Measurements from ENCODE around the gene TBC1D16. TPM values are rescaled to one million over a fixed set of nuclear protein-coding genes. Genes with fewer than 3 reads are reported as not detected.
"Not testable (repeated sequence)": the region's sequence is repeated elsewhere in the genome, so short reads cannot be mapped to it uniquely, and the experiment has no call there.

Gene TBC1D16
- total RNA-seq, 1 donor from 2014 or later: 23.3 TPM

GRCh38 chr17:80003969-80004368 is 31.7 kb downstream of the TBC1D16 start:
- DNase-seq: no peak

- no peak for DNase-seq
Measured at GRCh38 chr17:80002690-80003490, 32.8 kb downstream of the TBC1D16 start.

- DNase-seq: no peak
Measured at GRCh38 chr17:80002070-80002641, 33.5 kb downstream of the TBC1D16 start.

DNA sequence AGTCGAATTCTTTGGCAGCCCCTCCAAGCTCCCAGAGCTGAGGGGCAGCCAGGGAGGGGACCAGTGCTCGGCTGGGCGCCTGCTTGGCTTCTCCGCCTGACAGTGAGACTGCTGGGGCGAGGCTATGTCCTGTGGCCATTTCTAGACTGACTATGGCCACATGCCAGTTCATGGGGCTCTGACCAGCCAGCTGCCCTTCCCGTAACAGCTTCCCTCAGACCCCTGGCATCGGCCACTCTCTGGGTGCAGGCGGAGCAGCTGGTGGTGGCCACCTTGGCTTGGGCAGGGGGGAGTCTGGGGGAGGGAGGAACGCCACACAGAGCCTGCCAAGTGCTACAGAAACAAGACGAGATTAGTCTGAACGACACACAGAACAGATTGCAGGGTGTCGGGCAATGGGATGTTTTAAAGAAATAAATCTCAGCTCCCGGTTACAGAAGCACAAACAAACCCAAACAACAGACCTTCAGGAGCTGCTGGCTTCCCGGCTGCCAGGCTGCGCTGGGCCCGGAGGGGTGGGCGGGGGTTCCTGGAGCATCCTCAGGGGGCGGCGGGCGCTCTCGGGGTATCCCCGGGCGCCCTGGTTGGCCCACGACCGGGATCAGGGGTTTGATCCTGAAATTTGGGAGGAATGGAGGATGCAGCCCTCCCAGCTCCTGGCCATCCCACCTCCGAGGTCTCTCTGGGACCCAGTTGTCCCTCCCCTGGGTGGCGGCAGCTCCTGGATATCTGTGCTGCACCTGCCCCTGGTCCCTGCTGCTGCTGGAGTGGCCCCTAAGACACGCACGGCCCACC is 34.5 kb downstream of the TBC1D16 start:
- DNase-seq: peak; percentile 50

DNA sequence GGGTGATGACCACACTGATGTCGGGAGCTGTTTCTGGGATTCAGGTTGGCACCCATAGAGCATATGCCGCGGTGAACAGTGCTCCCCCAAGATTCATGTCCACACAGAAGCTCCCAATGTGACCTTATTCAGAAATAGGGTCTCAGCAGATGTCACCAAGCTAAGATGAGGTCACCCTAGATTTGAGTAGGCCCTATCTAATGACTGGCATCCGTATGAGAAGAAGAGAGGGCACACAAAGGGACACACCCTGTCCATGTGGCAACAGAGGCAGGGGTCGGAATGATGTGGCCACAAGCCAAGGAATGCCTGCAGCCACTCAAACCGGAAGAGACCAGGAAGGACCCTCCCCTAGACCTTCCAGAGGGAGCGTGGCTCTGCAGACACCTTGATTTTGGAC is 35.5 kb downstream of the TBC1D16 start:
- no peak for DNase-seq

DNA sequence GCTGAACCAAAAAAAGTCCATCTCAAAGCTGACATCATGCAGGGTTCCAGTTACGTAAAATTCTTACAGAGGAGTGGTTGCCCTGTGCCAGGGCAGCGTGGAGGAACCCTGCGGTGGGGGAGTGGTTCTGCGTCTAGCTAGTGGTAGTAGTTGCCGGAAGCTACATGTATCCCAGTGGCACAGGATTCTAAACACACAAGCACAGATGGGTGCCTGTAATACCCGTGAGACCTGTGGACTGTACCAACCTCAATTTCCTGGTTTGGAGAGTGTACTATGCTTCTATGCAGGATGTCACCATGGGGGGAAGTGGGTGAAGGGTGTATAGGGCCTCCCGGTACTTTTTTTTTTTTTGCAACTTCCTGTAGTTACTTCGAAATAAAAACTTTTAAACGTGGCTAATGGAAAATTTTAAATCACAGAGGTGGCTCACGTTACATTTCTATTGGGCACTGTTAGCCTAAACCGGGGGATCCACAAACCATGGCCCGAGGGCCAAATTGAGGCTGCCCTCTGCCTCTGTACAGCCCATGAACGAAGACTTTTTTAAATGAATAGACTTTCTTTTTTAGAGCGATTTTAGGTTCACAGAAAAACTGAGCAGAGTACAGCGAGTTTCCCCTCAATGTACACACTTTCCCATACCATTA is 38.5 kb downstream of the TBC1D16 start:
- DNase-seq: no peak

DNA sequence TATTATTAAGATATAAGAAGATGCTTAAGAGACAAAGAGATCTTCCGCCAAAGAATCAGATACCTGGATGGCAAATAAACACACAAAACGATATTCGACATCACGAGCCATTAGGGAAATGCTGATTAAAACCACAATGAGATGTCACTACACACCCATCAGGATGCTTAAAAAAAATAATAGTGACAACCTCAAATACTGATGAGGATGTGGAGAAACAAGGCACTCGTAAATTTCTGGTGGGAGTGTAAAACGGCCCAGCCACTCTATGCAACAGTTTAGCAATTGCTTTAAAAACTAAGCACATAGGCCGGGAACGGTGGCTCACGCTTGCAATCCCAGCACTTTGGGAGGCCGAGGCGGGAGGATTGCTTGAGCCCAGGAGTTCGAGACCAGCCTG is 39.4 kb downstream of the TBC1D16 start:
- no peak for DNase-seq

DNA sequence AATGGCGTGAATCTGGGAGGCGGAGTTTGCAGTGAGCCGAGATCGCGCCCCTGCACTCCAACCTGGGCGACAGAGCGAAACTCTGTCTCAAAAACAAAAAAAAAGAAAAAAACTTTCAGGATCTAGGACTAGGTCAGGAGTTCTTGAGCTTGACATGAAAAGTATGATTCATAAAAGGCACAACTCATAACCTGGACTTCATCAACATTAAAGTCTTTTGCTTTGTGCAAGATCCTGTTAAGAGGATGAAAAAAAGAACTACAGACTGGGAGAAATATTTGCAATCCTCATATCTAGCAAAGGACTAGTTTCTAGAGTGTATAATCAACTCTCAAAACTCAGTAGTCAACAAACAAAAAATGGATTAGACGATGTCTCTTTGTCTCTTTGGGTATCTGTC is 40.0 kb downstream of the TBC1D16 start:
- DNase-seq: no peak

DNA sequence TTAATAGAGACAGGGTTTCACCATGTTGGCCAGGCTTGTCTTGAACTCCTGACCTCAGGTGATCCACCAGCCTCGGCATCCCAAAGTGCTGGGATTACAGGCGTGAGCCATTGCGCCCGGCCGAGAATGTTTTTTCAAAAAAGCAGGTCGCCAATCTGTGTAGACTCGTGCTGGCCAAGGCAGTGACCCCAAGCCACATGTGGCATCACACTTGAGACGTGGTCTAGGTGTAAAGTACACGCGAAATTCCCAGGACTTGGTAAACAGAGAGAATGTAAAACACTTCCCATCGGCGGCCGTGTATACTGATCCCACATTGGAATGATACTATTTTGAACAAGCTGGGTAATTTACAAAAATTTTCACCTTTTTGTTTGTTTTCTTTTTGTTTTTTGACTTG is 41.1 kb downstream of the TBC1D16 start:
- DNase-seq: no peak

DNA sequence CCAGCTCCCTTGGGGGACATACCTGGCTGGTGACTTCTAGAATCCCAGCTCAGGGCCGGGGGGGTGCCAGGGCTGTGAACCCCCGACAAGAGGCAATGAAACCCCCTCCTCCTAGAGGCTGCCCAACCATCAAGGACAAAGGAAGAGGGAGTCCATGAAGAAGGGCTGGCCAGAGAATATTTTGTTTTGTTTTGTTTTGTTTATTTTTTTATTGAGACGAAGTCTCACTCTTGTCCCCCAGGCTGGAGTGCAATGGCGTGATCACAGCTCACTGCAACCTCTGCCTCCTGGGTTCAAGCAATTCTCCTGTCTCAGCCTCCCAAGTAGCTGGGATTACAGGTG is 41.5 kb downstream of the TBC1D16 start:
- not testable (repeated sequence) for DNase-seq

- peak; percentile 84 for DNase-seq
Measured at GRCh38 chr17:79993390-79994227, 42.1 kb downstream of the TBC1D16 start.

- DNase-seq: no peak
Measured at GRCh38 chr17:79992649-79993389, 42.9 kb downstream of the TBC1D16 start.

DNA sequence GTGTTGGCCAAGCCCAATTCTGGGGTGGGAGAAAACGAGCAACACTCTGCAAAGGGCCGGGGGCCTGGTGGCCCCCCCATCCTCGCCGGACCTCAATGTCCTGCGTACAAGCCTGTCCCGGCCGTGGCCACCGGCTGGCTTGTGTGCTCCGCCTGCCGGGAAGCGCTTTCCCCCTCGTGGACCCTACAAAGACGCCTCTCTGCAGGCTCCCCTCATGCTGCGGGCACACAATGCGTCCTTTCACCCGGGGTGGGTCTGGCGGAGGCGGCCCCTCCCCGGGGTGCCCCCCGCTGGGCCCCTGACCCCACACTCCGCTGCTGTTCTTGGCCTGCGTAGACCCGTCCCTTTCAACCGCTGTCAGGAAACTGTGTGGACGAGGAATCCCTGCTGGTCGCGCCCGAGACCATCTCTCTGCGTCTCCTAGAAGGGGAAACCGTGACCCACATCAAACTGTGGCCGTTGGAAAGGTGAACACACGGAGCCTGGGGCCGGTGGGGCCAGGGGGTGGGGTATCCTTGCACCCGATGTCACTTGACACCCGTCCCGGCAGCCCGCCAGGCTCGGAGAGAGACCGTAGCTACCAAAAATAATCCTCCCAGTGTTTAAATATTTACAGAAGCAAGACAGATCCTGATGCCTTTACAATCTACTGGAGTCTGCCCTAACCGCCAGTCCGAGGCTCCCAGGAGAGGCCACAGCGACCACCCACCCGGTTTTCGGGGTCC is 43.6 kb downstream of the TBC1D16 start:
- DNase-seq: peak; percentile 81

- peak; percentile 94 for DNase-seq
Measured at GRCh38 chr17:79991140-79991923, 44.3 kb downstream of the TBC1D16 start.

DNA sequence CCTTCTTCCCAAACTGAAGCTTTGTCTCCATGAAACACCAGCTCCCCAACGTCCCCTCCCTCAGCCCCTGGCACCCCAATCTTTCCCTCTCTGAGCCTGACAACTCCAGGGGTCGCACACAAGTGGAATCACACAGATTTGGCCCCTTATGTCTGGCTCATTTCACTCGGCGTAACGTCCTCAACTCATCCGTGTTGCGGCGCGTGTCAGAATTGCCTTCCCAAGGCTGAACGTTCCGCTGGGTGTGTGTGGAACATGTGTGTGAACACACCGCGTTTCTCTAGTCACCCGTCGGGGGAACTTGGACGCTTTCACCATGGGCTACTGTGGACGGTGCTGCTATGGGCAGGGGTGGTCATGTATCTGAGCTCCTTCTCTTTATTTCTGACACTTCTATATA is 45.0 kb downstream of the TBC1D16 start:
- DNase-seq: no peak

DNA sequence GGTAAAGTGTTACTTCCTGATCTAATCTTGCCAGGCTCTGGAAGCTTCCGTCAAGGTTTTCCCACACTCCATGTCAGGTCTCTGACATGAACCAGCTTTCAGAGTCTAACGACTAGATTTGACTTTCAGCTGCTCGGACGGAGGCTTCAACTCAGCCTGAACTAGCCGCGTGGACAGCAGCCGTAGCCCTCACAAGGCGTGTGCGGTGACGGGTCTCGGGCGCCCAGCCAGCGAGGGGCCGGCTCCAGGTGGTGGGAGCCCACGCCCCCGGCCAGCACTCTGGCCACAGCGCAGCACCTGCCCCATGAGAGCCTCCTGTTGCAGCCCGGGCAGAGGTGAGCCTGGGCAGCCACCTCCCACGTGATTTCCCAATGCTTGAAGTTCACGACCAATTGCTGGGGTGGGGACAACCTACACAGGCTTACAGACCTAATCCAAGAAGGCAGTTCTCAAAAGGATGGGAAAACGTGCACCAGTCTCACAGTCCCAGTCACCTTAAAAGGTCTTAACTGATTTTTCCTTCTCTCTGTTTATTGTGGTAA is 45.5 kb downstream of the TBC1D16 start:
- no peak for DNase-seq

DNA sequence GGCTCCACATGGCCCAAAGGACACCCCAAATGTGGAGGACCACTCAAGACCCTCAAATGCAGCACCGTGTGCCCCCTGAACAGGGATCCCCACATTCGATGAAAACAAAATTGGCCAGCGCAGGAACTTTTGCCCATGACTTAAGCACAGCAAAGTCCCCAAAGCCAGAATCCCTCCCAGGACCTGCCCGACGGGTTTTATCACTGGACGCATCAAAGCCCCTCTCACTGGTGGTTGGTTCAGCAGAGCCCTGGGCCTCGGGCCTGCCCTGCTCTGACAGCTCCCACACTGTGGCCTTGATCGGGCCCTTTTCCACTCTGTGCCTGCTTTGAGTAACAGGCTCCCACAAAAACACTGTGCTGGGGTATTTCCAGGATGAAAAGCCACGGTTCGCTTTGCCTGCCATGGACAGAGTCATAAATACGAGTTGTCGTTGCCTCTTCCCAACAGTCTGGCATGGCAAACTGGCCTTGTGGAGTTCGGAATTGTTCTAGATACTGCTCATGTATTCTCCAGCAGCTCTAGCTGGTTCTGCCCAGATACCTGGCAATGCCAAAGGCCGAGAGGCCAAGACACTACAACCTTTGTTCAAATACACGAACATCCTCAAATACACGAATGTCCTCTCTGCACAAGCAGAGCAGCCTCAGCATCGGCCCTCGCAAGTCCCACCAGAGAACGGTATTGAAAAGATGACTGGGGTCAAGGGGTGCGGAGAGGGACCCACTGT is 46.4 kb downstream of the TBC1D16 start:
- DNase-seq: no peak

- DNase-seq: no peak
Measured at GRCh38 chr17:79988185-79988971, 47.3 kb downstream of the TBC1D16 start.
